Left renal cortex interstitium (tissue), 4 donors: ENCODE measurements around the gene ITSN2. TPM values are rescaled to one million over a fixed set of nuclear protein-coding genes. Genes with fewer than 3 reads are reported as not detected.
"Not testable (repeated sequence)": the region's sequence is repeated elsewhere in the genome, so short reads cannot be mapped to it uniquely, and the experiment has no call there.

Source experiments
- DNase-seq, 4 donors: peaks; one replicate each; pipeline ENCODE4 v3.0.0-alpha.2; 2013; ENCODE audit warnings: low read depth in 4 of 4, low spot score in 2 of 4, missing footprints in 1 of 4
- polyA plus RNA-seq, 4 donors: library from polyadenylated mRNA; unstranded; fragments of 120-200 nt; gene quantifications; one replicate each; pipeline ENCODE4 v1.2.1, GENCODE V29; 2013; ENCODE audit not compliant: insufficient read length in 4 of 4

ITSN2 gene
- polyA plus RNA-seq, 4 donors, result 21.7 to 32.5 (median 28.5) TPM

GRCh38 chr2:24225499-24226242 lies 134.7 kb downstream of the ITSN2 start:
- DNase-seq, result no peak

- no peak for DNase-seq
Observed at GRCh38 chr2:24222946-24223345, 137.4 kb downstream of the ITSN2 start.

GRCh38 chr2:24221343-24222050 lies 138.8 kb downstream of the ITSN2 start:
- DNase-seq, result no peak

- no peak for DNase-seq
Observed at GRCh38 chr2:24220554-24221291, 139.6 kb downstream of the ITSN2 start.

GRCh38 chr2:24214880-24215279 lies 145.5 kb downstream of the ITSN2 start:
- no peak for DNase-seq

GRCh38 chr2:24211408-24211807 lies 148.9 kb downstream of the ITSN2 start:
- no peak for DNase-seq

GRCh38 chr2:24210723-24211122 lies 149.6 kb downstream of the ITSN2 start:
- no peak for DNase-seq

- no peak for DNase-seq
Observed at GRCh38 chr2:24210106-24210455, 150.3 kb downstream of the ITSN2 start.

GRCh38 chr2:24209389-24210105 lies 150.8 kb downstream of the ITSN2 start:
- no peak for DNase-seq

GRCh38 chr2:24208490-24208889 lies 151.8 kb downstream of the ITSN2 start:
- no peak for DNase-seq

- no peak for DNase-seq
Observed at GRCh38 chr2:24207359-24207758, 153.0 kb downstream of the ITSN2 start.

GRCh38 chr2:24206714-24207113 lies 153.6 kb downstream of the ITSN2 start:
- no peak for DNase-seq

GRCh38 chr2:24206242-24206641 lies 154.1 kb downstream of the ITSN2 start:
- DNase-seq, result no peak

- DNase-seq, result no peak
Observed at GRCh38 chr2:24205131-24205530, 155.2 kb downstream of the ITSN2 start.

GRCh38 chr2:24204505-24204904 lies 155.8 kb downstream of the ITSN2 start:
- no peak for DNase-seq

GRCh38 chr2:24203787-24204150 lies 156.6 kb downstream of the ITSN2 start:
- no peak for DNase-seq

GRCh38 chr2:24203029-24203786 lies 157.1 kb downstream of the ITSN2 start:
- DNase-seq, result peak in 2 of 4 donors; percentile 8 to 24

GRCh38 chr2:24200799-24201198 lies 159.5 kb downstream of the ITSN2 start:
- no peak for DNase-seq

GRCh38 chr2:24199968-24200590 lies 160.3 kb downstream of the ITSN2 start:
- no peak for DNase-seq

- not testable (repeated sequence) for DNase-seq
Observed at GRCh38 chr2:24197213-24197612, 163.1 kb downstream of the ITSN2 start.
